ENCODE results near the gene TUBB4A. TPM values are rescaled to one million over a fixed set of nuclear protein-coding genes. Genes with fewer than 3 reads are reported as not detected.
"Not testable (repeated sequence)": the region's sequence is repeated elsewhere in the genome, so short reads cannot be mapped to it uniquely, and the experiment has no call there.

TUBB4A gene
- total and polyA plus RNA-seq, 11 donors, result 0.15 to 4.8 (median 1.6) TPM

DNA sequence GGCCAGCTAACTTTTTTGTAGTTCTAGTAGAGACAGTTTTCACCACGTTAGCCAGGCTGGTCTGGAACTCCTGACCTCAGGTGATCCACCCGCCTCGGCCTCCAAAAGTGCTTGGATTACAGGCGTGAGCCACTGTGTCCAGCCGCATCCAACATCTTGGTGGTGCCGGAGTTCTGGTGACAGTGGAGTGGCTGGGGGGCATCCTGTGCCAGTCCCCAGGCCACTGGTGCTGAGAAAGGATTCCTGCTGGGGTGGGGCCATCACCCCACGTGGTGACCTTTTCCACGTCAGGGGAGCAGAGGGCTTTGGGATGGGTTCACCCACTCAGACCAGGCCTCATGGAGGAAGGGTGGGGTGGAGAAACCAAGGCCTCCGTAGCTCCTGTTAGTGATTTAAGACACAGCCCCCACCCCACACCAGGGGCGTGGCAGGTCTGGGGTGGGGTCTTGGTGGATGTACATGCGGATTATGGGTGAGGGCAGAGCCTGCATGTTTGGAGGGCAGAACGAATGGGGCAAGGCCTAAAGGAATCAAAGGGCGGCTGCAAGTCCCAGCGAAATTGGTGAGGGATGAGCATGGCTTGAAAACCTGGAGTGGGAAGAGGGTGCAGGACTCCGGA, 12.9 kb upstream of the TUBB4A start:
- H3K4me3 ChIP-seq, result no peak overlapping the region
- intact Hi-C loops (cut with DNase I), result loop anchor here in 9 of 10 donors (5.0 to 10.0 kb wide), 4 partner anchors 117 to 347 kb away; partner anchors contain the start of genes GPR108 (in 8 of the 9) and TRIP10 (in 8 of the 9)
- no peaks in the 10 kb centered on the region for H3K9me3 ChIP-seq
- H3K27me3 ChIP-seq, result no peaks in the 10 kb centered on the region
- 86 to 89% (median 86%) methylated on average over 15 of the region's 15 CpGs for WGBS, 4 donors
- DNase-seq, result no peak
- H3K36me3 ChIP-seq, result no peaks in the 10 kb centered on the region
- peaks cover 0 to 19% (median 6%) of the 10 kb centered on the region in 12 donors for H3K4me1 ChIP-seq
- no peak overlapping the region for H3K27ac ChIP-seq
- ATAC-seq, result no peak
- TF ChIP-seq POLR2A (IDR thresholded peaks at IDR 0.05), result no peak
- TF ChIP-seq, protein P1, sequence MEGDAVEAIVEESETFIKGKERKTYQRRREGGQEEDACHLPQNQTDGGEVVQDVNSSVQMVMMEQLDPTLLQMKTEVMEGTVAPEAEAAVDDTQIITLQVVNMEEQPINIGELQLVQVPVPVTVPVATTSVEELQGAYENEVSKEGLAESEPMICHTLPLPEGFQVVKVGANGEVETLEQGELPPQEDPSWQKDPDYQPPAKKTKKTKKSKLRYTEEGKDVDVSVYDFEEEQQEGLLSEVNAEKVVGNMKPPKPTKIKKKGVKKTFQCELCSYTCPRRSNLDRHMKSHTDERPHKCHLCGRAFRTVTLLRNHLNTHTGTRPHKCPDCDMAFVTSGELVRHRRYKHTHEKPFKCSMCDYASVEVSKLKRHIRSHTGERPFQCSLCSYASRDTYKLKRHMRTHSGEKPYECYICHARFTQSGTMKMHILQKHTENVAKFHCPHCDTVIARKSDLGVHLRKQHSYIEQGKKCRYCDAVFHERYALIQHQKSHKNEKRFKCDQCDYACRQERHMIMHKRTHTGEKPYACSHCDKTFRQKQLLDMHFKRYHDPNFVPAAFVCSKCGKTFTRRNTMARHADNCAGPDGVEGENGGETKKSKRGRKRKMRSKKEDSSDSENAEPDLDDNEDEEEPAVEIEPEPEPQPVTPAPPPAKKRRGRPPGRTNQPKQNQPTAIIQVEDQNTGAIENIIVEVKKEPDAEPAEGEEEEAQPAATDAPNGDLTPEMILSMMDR (IDR thresholded peaks at IDR 0.05), result no peak

DNA sequence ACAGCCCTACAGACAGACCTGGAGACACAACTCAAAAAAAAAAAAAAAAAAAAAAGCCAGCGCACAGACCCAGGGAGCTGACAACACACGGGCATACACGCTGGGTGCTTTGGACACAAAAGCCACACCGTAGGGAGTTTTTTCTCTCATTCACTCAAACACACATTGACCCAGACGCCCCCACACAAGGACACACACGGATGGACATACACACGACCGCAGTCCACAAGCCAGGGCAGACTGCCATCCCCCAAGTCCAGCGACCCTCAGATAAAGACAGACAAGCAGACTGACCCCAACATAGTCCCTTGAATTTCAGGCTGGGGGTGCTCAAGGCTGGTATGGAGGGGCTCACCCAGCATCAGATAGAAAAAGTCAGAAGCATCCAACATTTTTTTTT, 12.0 kb upstream of the TUBB4A start:
- no peak overlapping the region for H3K27ac ChIP-seq
- H3K9me3 ChIP-seq, result no peaks in the 10 kb centered on the region
- ATAC-seq (no peak), DNase-seq (no peak)
- H3K36me3 ChIP-seq, result no peaks in the 10 kb centered on the region
- TF ChIP-seq, protein P1 (IDR thresholded peaks at IDR 0.05), result no peak
- TF ChIP-seq POLR2A (IDR thresholded peaks at IDR 0.05), result no peak
- intact Hi-C loops (cut with DNase I), result loop anchor here in 6 of 10 donors (10.0 kb wide), 1 partner anchor 221 kb away; the partner anchor contains the start of genes GPR108 (in 6 of the 6) and TRIP10 (in 6 of the 6)
- no peak overlapping the region for H3K4me3 ChIP-seq
- 71 to 75% (median 72%) methylated on average over 9 of the region's 9 CpGs for WGBS, 4 donors
- no peaks in the 10 kb centered on the region for H3K27me3 ChIP-seq
- H3K4me1 ChIP-seq, result peaks cover 0 to 22% (median 6%) of the 10 kb centered on the region in 12 donors

DNA sequence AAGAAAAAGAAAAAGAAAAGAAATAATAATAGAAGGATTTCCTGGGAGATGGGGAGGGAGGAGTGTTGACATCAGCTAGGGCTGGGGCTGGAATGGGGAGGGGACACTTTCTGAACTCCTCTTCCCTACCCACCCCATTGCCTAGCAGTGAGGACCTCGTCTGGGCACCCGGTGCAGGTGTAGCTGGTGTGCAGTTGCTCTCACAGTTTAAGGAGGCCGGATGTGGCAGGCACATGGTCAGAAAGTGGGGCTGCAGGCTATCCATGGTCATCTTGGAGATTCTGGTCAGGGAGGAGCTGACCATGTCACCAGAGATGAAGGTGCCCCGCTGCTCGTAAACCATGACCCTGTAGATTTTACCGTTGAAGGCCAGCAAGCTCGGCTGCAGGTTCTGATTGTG, 8.5 kb upstream of the TUBB4A start:
- 87 to 93% (median 89%) methylated on average over 7 of the region's 7 CpGs for WGBS, 4 donors
- ATAC-seq (no peak), DNase-seq (no peak)
- H3K9me3 ChIP-seq, result no peaks in the 10 kb centered on the region
- H3K4me1 ChIP-seq, result peaks cover 0 to 6% (median 0%) of the 10 kb centered on the region in 12 donors
- intact Hi-C loops (cut with DNase I), result loop anchor here in 6 of 10 donors (10.0 kb wide), 1 partner anchor 224 kb away; the partner anchor contains the start of genes GPR108 (in 6 of the 6) and TRIP10 (in 6 of the 6)
- no peaks in the 10 kb centered on the region for H3K36me3 ChIP-seq
- no peak for TF ChIP-seq POLR2A (IDR thresholded peaks at IDR 0.05)
- TF ChIP-seq, protein P1 (IDR thresholded peaks at IDR 0.05), result no peak
- H3K27ac ChIP-seq, result no peak overlapping the region
- no peaks in the 10 kb centered on the region for H3K27me3 ChIP-seq
- no peak overlapping the region for H3K4me3 ChIP-seq

DNA sequence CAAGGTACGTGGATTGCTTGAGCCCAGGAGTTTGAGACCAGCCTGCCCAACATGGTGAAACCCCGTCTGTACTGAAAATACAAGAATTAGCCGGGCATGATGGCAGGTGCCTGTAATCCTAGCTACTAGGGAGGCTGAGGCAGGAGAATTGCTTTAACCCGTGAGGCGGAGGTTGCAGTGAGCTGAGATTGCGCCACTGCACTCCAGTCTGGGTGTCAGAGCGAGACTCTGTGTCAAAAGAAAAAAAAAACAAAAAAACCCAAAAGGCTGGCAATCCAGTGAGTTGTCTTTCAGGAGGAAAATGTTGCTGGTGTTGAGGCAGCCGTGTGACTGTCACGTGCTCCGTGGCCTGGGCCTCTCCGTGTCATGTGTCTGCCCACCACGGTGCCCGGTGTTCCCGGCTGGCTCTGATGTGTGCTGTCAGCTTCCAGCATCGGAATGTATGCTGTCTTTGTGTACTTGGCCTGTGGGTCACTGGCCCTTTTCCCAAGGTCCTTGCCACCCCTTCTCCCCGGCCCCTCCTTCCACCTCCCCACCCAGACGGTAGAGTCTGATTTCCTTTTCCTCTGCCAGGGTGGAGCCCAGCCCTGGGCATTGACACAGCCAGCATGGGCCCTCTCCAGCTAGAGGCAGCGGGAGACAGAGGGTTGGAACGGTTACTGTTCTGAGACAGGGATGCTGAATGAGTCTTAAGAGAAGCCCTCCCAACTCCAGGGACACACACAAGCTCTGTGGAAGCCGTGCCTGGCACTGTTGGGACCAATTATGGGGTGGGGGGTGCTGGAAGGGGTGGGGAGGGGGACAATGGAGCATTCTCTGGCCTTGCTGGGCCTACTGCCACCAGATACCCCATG, 7.2 kb upstream of the TUBB4A start:
- H3K27ac ChIP-seq, result no peak overlapping the region
- H3K4me3 ChIP-seq, result no peak overlapping the region
- peaks cover 0 to 6% (median 0%) of the 10 kb centered on the region in 12 donors for H3K4me1 ChIP-seq
- TF ChIP-seq POLR2A (IDR thresholded peaks at IDR 0.05), result no peak
- TF ChIP-seq, protein P1 (IDR thresholded peaks at IDR 0.05), result no peak
- intact Hi-C loops (cut with DNase I), result no loop called here
- 57 to 66% (median 62%) methylated on average over 20 of the region's 20 CpGs for WGBS, 4 donors
- DNase-seq (peak in 1 of 5 donors; percentile 40), ATAC-seq (peak; percentile 26 to 69 (median 62))
- no peaks in the 10 kb centered on the region for H3K36me3 ChIP-seq
- peaks cover 0 to under 1% (median 0%) of the 10 kb centered on the region in 9 donors for H3K27me3 ChIP-seq
- H3K9me3 ChIP-seq, result no peaks in the 10 kb centered on the region

DNA sequence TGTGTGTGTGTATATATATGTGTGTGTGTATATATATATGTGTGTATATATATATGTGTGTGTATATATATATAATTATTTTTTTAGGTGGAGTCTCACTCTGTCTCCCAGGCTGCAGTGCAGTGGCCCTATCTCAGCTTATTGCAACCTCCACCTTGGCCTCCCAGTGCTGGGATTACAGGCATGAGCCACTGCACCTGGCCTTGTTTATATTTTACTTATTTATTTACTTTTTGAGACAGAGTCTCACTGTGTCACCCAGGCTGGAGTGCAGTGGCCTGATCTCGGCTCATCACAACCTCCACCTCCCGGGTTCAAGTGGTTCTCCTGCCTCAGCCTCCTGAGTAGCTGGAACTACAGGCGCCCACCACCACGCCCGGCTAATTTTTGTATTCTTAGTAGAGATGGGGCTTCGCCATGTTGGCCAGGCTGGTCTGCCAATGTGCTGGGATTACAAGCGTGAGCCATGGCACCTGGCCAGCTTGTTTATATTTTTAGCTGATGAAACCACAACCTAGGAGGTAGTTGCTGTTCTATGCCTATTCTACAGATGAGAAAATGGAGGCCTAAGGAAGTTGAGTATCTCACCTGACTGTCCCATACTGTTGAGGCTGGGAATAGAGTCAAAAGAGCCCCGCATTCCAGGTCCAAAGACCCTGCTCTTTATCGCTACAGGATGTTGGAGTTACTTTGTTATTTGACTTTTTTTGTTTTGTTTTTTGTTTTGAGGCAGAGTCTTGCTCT, 6.1 kb upstream of the TUBB4A start:
- peaks cover 0 to 12% (median 3%) of the 10 kb centered on the region in 9 donors for H3K27me3 ChIP-seq
- 84 to 89% (median 87%) methylated on average over 9 of the region's 9 CpGs for WGBS, 4 donors
- H3K4me1 ChIP-seq; H3K36me3 ChIP-seq; ATAC-seq; DNase-seq; H3K9me3 ChIP-seq; H3K4me3 ChIP-seq; H3K27ac ChIP-seq; intact Hi-C loops (cut with DNase I): not testable (repeated sequence)

Data from heart left ventricle (tissue), 16 donors.